Hematopoietic multipotent progenitor cell treated with erythropoietin and hydrocortisone succinate and interleukin-3 and kit ligand, for 17 days (in vitro differentiated cells): Measurements from ENCODE around the gene LTO1.

ENCODE experiments used
- DNase-seq: peaks from one replicate; pipeline ENCODE4 v3.0.0-alpha.2; 2015; ENCODE audit warnings: low spot score

The LTO1 gene

GRCh38 chr11:69677749-69678148, 2.6 kb upstream of the LTO1 start:
- no peak for DNase-seq

DNA sequence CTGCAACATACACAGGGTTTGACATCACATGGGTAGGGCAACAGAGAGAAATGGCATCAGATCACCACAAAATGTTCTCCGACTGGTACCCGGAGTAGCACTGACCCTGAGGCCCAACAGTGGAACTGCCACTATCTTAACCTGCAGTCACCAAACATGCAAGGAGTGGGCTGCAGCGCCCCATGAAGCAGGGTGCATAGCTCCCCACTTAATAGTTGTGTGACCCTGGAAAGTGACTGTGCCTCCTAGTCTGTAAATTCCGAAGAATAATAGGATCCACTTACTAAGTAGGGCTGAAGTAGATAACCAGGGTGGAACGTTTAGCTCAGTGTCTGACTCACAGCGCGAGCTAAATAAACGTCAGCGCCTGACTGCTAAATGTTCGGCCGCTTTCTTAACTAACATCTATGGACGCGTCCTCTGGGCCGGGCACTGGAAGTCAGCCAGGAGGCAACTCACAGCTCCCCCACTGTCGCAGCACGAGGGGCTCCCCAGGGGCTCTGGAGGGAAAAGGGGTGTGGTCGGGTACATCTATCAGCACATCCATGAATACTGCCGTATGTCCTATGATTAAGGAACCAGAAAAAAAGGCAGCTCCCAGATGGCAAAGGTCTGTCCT, 777 bp downstream of the LTO1 start:
- peak; percentile 76 for DNase-seq

DNA sequence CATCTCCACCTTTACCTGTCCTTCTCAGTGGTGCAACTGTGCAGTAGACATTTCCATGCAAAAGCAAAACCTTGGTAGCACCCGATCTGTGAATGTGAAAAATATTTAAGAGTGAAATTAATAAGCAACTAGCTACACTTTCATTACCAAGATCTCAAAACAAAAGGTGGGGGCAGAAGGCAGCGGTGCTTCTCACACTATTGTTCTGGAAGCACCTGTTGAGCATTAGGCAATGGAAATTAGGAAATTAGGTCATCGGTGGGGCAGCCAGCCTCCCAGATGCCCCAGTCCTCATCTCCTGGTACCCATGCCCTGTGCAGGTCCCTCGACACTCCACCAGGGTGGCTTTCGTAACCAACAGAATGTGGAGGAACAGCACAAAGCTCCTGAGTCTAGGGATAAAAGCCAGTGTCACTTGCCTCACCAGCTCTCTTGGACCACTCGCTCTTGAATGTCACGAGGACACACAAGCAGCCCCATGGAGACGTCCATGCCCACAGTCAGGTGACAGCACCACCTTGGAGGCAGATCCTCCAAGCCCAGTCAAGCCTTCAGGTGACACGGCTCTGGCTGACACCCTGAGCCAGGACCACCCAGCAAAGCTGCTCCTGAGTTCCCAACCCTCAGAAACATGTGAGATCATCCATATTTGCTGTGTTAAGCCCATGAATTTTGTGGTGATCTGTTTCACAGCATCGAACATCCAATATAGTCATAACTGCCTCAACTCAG, 3.3 kb downstream of the LTO1 start:
- no peak for DNase-seq

GRCh38 chr11:69670158-69670845, 4.9 kb downstream of the LTO1 start:
- peak; percentile 68 for DNase-seq

GRCh38 chr11:69669486-69669885, 5.7 kb downstream of the LTO1 start:
- DNase-seq, result no peak

- DNase-seq, result no peak
Measured at GRCh38 chr11:69667619-69668604, 7.2 kb downstream of the LTO1 start.

- DNase-seq, result no peak
Measured at GRCh38 chr11:69666752-69667536, 8.2 kb downstream of the LTO1 start.

DNA sequence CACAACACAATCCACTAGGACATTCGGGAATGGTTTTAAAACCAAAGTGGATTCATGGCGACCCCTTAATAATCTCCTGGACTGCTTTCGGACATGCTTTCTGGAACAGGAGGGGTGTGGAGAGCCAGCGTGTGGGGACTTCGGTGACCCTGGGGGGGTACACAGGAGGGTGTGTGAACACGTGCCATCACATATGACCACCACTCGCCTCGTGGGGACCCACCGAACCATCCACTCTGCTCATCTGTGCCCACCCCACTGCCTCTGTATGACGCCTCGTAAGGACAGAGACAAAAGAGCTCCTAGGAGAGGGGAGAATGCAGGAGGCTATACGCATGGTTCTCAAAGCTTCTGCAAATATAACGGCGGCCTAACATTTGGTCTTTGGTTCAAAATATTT, 8.9 kb downstream of the LTO1 start:
- DNase-seq, result no peak

GRCh38 chr11:69665669-69666068, 9.5 kb downstream of the LTO1 start:
- DNase-seq, result no peak

DNA sequence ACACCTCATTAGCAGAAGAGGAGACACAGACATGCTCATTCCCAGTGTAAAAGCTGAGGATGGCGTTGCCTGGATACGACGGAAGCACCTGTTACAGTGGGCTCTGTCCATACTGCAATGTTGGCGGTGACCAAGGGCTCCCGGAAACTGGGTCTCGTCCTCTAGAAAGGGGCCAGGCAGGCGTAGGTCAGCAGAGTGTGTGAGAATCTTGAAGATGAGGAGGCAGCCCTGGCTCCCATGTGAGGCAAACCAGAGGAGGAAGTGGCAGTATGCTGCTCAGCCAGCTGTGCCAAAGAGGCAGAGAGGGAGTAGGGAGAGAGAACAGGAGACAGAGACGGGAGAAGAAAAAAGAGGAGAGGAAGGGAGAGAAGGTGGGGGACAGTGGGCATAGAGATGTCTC, 10.3 kb downstream of the LTO1 start:
- no peak for DNase-seq

DNA sequence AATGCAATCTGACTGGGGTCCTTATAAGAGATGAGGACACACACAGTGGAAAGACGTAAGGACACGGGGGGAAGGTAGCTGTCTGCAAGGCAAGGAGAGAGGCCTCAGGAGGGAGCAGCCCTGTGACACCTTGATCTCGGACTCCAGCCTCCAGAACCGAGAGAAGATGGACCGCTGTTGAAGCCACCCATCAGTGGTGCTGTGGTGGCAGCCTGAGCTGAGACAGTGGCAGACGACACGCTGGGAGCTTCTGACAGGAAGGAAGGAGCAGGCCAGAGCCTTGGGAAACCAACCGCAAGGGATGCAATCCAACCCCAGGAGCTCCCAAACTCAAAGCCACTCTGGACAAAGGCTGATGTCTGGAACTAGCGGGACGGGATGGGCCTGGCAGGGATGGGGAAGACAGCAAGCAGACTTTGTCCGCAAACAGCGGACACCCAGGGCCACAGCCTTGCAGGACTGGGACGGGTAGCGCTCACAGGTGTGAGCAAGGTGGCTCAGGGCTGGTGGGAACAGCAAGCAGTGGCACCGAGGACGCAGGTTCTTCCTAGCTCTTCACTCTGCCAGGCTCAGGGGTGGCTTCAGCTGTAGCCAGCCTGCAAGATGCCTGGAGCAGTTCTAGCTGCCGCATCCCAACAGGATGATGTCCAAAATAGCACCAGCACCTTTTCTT, 10.9 kb downstream of the LTO1 start:
- no peak for DNase-seq

DNA sequence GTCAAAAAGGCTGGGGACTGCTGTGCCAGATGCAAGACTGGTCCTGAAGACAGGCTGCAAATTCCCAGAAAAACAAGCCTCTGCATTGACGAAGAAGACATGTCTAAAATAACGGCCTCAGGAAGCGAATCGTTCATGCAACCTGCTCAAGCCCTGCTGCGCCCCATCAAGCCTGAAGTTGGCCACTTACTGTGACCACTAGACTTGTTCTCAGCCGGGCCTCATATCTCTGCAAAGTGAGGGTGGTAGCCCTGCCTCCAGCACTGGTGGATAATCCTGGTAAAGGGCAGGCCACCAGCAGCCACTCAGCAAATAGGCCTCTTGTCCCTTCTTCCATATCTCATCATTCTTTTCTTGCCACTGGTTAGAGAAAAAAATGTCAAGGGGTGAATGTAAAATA, 11.8 kb downstream of the LTO1 start:
- DNase-seq, result no peak

DNA sequence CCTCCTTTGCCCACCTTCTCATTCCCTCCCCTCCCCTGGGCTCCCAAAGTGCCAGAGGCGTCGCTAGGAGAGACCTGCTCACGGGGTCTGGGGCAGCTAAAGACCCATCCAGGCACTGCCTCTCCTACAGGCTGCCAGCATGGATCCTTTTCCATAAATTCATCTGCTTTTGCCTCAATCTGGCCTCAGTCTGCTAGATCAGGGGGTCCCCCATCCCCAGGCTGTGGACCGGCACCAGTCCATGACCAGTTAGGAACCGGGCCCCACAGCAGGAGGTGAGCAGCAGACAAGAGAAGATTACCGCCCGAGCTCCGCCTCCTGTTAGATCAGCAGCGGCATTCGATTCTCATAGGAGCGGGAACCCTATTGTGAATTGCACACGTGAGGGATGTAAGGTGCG, 12.3 kb downstream of the LTO1 start:
- no peak for DNase-seq

DNA sequence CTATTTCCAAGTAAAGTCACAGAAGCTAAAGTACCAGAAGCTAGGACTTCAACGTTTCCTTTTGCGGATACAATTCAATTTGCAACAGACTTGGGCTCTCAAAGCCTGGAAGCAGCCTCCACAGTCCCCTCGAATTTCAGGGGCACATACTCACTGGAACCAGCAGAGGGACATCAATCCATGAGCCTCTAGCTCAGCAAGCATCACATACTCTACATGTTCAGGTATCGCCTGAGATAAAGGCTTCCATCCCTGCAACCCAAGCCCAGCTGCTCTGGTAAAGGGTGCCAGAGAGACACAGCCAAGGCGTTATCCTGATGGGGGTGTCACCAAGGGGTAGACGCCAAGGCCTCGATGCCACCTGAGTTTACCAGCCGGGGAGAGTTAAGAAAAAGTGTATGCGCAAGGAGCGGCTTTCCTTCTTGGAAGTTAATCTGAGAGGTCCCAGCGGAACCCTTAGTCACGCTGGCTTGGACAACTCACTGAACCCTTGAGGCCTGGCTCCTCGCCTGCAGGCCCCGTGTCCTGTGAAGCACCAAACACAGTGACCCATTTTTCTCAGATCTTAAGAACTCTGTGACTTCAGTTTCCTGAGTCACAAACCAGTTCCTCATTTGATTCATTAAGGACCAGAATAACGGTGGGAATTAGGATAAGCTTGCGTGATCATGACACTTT, 13.0 kb downstream of the LTO1 start:
- DNase-seq, result no peak

- DNase-seq, result no peak
Measured at GRCh38 chr11:69661413-69661715, 13.8 kb downstream of the LTO1 start.

- DNase-seq, result no peak
Measured at GRCh38 chr11:69660001-69660500, 15.1 kb downstream of the LTO1 start.

DNA sequence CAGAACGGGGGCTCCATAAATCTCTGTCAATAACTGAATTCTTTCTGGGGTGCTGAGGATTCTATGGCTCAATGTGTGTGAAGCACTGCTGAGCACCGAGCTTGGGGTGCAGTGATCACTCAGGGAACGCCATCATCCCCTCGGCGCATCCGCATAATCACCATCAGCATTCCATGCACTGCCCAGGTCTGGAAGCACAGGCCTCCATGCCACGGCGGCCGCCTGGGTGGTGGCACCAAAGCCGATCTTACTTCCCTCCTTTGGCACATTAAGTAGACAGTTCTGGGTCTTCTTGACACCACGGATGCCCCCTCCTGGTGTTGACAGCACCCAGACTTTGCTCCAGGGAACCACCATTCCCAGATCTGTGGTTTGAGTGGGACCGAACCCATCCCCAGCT, 15.6 kb downstream of the LTO1 start:
- no peak for DNase-seq

DNA sequence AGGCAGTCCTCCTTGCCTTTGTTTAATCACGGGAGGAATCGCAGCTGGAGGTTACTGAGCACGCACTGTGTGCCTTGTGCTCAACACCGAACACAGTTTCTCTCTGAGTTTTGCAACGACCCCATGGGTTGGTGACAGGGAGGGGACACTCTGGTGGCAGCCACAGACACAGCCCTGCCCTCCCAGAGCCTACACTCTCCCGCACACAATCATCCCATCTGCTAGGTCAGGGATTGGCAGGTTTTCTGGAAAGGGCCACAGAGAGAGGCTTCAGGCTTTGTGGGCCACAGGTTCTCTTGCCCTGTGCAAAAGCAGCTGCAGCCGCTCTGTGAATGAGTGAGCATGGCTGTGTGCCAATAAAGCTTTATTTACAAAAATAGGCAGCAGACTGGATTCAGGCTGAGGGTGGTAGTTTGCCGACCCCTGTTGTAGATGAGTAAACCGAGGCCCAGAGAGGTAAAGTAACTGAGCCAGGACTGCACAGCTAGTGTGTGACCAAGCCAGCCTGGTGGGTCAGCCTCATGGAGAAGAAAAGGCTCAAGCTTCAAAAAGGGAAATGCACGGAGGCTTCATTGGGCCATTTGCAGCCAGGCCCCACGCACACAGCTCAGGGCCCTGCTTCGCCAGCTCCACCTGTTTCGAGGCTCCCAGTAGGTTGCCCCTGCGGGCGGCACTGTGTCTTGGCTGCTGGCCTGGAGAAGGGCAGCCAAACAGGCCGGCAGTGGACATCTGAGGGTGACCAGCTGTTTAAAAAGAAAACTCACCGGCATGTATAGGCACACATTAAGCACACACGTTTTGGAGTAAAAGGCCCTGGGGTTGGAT, 16.3 kb downstream of the LTO1 start:
- no peak for DNase-seq

- no peak for DNase-seq
Measured at GRCh38 chr11:69657911-69658625, 17.1 kb downstream of the LTO1 start.
